ENCODE measurements around the gene TRIM66. TPM values are rescaled to one million over a fixed set of nuclear protein-coding genes. Genes with fewer than 3 reads are reported as not detected.

Gene TRIM66
- total and polyA plus RNA-seq, 2 of the 8 experiments (the other 6 are each of a cell fraction or from before 2014, with no cell fraction given) = 3.1 to 3.5 TPM

DNA sequence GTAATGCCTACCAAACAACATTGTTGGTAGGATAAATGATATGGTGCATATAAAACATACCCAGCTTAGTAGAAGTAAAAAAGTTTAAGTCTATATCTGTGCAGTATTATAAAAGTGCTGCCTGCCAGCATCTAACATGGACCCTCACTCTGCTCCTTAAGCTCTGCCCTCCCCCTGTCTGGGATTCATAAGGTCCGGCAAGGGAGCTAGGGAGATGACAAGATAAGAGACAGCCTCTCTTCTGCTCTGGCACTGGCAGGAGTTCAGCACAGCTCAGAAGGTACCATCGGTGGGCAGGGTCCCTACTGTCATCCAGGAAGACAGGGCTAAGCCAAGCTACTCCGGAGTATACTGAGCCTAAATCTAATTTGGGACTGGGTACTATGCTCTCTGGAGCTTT is 42.8 kb downstream of the TRIM66 start:
- Histone ChIP-seq H3K4me2 (ENCODE audit: insufficient read depth in 1 of 2, low read depth in 2 of 2, low read length in 2 of 2) (peak overlapping the region in 1 of 2 experiments; percentile 39; a peak in 1 of 4 replicates), H3K4me1 (replicated peaks in 1 of 4; ENCODE audit: control insufficient read depth in 3 of 4, insufficient read depth in 4 of 4, low read length in 3 of 4) (peaks cover 4 to 9% (median 9%) of the 10 kb centered on the region in 4 experiments; a peak in 6 of 7 replicates), H2BK120ac (replicated peaks; ENCODE audit: low read depth, low read length) (no peak overlapping the region), H3K4me3 (ENCODE audit: extremely low read depth in 1 of 4, insufficient read depth in 2 of 4, low read depth in 3 of 4, low read length in 4 of 4) (no peak overlapping the region), H3K79me2 (ENCODE audit: control insufficient read depth in 1 of 2, insufficient read depth in 2 of 2, low read length in 2 of 2) (no peaks in the 10 kb centered on the region), H4K5ac (ENCODE audit: insufficient read length, low read depth, low read length) (no peak overlapping the region), H4K20me1 (replicated peaks in 1 of 2; ENCODE audit: control insufficient read depth in 1 of 2, insufficient read depth in 2 of 2, low read length in 2 of 2) (no peaks in the 10 kb centered on the region), H4K8ac (ENCODE audit: extremely low read depth, insufficient read depth, low read length) (no peak overlapping the region), H2BK20ac (ENCODE audit: low read length) (no peak overlapping the region; the same call in 1 of the 2 replicates), H3K23me2 (ENCODE audit: low read depth, low read length) (no peaks in the 10 kb centered on the region; the same call in 1 of the 2 replicates), H3K27me3 (replicated peaks in 1 of 4; ENCODE audit: control insufficient read depth in 3 of 4, extremely low read depth in 1 of 4, insufficient read depth in 3 of 4, low read length in 3 of 4) (no peaks in the 10 kb centered on the region), H2AK5ac (ENCODE audit: low read depth, low read length) (no peak overlapping the region), H2BK12ac (ENCODE audit: low read depth, low read length) (peak overlapping the region; percentile 86; the same call in 1 of the 2 replicates), H4K91ac (replicated peaks; ENCODE audit: insufficient read length, low read length) (no peak overlapping the region), H2BK15ac (ENCODE audit: low read length) (no peak overlapping the region), H3K79me1 (ENCODE audit: low read depth, low read length) (no peaks in the 10 kb centered on the region), H3K4ac (replicated peaks; ENCODE audit: insufficient read length, low read depth, low read length) (no peak overlapping the region), H2BK5ac (ENCODE audit: low read depth, low read length) (peak overlapping the region; percentile 41; the same call in 1 of the 2 replicates), H3K23ac (ENCODE audit: insufficient read length) (no peak overlapping the region), H3K36me3 (ENCODE audit: control insufficient read depth in 2 of 4, insufficient read depth in 4 of 4, low read length in 3 of 4) (peaks cover 0 to 2% (median 0%) of the 10 kb centered on the region in 4 experiments; a peak in 1 of 8 replicates), H3K9ac (replicated peaks in 1 of 4; ENCODE audit: extremely low read depth in 1 of 4, low read depth in 3 of 4, low read length in 3 of 4) (no peak overlapping the region), H2AFZ (ENCODE audit: low read length) (no peak overlapping the region), H3K9me3 (ENCODE audit: insufficient read depth in 2 of 2, low read depth in 1 of 2, low read length in 1 of 2) (no peaks in the 10 kb centered on the region), H3K14ac (ENCODE audit: insufficient read length) (no peak overlapping the region), H3K27ac (ENCODE audit: low read depth, low read length) (no peak overlapping the region), H3K18ac (ENCODE audit: extremely low read depth, low read length) (no peak overlapping the region), H3K56ac (replicated peaks; ENCODE audit: insufficient read length, low read depth, low read length) (no peak overlapping the region)
- DNase-seq (ENCODE audit: low read depth in 1 of 2, low spot score in 2 of 2) (no peak), FAIRE-seq (no peak)
- WGBS, 2 experiments (ENCODE audit: extremely low coverage in 1 of 2, insufficient coverage in 1 of 2, insufficient read length in 1 of 2, insufficient replicate concordance in 2 of 2, low coverage in 1 of 2, low lambda C conversion rate in 2 of 2, missing lambda C conversion rate in 1 of 2) = 93% methylated on average over 3 of the region's 3 CpGs; no CpG with 5 or more reads in 1 of the 2 experiments
- ChIA-PET CTCF (ENCODE audit: partially characterized antibody) (interaction anchor here (0.9 to 1.9 kb wide), 12 partner anchors 10 to 375 kb away, joined by 3 to 7 read pairs (median 4); partner anchors contain the start of genes LMO1, RPL27A and TRIM66), POLR2A (ENCODE audit: partially characterized antibody) (interaction anchor here (0.9 to 6.6 kb wide), 5 partner anchors 8 to 48 kb away, joined by 3 to 41 read pairs (median 8); partner anchors contain the start of genes RPL27A and TRIM66)
- no peak for TF ChIP-seq KDM5A (IDR thresholded peaks at IDR 0.05; ENCODE audit: low read length)
- no peak for TF ChIP-seq YY1 (IDR thresholded peaks at IDR 0.05; ENCODE audit: low read depth, low read length)
- no peak for TF ChIP-seq CEBPB (IDR thresholded peaks at IDR 0.05; ENCODE audit: low read depth, low read length)
- TF ChIP-seq JUND (IDR thresholded peaks at IDR 0.05; ENCODE audit: low read length) = no peak
- TF ChIP-seq FOSL1 (IDR thresholded peaks at IDR 0.05; ENCODE audit: insufficient read depth, low read depth, low read length) = no peak
- TF ChIP-seq RXRA (IDR thresholded peaks at IDR 0.05; ENCODE audit: insufficient read depth, low read depth, low read length) = no peak
- TF ChIP-seq TAF1 (IDR thresholded peaks at IDR 0.05; ENCODE audit: low read depth, low read length) = no peak
- no peak for TF ChIP-seq CREB1 (IDR thresholded peaks at IDR 0.05)
- no peak for TF ChIP-seq GTF2F1 (IDR thresholded peaks at IDR 0.05; ENCODE audit: borderline replicate concordance, low read depth, low read length)
- TF ChIP-seq, protein P1, sequence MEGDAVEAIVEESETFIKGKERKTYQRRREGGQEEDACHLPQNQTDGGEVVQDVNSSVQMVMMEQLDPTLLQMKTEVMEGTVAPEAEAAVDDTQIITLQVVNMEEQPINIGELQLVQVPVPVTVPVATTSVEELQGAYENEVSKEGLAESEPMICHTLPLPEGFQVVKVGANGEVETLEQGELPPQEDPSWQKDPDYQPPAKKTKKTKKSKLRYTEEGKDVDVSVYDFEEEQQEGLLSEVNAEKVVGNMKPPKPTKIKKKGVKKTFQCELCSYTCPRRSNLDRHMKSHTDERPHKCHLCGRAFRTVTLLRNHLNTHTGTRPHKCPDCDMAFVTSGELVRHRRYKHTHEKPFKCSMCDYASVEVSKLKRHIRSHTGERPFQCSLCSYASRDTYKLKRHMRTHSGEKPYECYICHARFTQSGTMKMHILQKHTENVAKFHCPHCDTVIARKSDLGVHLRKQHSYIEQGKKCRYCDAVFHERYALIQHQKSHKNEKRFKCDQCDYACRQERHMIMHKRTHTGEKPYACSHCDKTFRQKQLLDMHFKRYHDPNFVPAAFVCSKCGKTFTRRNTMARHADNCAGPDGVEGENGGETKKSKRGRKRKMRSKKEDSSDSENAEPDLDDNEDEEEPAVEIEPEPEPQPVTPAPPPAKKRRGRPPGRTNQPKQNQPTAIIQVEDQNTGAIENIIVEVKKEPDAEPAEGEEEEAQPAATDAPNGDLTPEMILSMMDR (IDR thresholded peaks at IDR 0.05; ENCODE audit: control extremely low read depth in 1 of 3, insufficient read depth in 1 of 3, low read depth in 1 of 3, low read length in 3 of 3) = no peak
- no peak for TF ChIP-seq TEAD4 (IDR thresholded peaks at IDR 0.05; ENCODE audit: low read depth, low read length)
- TF ChIP-seq TCF12 (IDR thresholded peaks at IDR 0.05; ENCODE audit: low read depth, low read length) = no peak
